ENCODE results near the gene GRIK5.

DNA sequence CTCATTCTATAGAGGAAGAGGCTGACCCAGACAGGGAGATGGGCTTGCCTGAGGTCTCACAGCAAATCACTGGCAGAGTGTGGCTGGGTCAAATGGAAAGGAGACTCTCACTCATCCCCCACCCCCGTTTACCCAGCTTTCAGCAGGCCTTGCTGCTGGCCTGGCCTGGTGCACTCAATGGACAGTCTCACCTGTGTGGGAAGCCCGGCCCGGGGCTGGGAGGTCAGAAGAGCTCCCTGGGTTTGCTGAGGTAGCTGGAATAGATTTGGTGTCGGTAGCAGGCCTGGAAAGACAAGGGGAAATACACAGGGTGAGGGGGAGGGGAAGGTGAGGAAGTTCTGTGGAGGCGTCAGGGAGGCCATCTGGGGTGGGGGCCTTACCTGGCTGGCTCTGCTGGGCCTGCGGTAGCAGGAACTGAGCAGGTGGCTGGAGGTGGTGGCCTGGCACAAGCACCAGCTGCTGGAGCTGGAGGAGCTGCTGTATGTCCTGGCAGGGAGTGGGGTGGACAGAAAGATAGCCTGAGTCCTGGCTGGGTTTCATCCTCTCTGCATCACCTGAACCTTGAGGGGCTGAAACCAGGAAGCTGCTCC is 29.4 kb upstream of the GRIK5 start:
- TF ChIP-seq POLR2A (IDR thresholded peaks at IDR 0.05; ENCODE audit: low read depth, low read length) (no peak), SPI1 (IDR thresholded peaks at IDR 0.05; ENCODE audit: low read depth, low read length) (no peak), PAX5 (IDR thresholded peaks at IDR 0.05; ENCODE audit: insufficient read depth, low read length, severe bottlenecking) (no peak), POLR2AphosphoS5 (IDR thresholded peaks at IDR 0.05; ENCODE audit: low read depth, low read length) (no peak), TAF1 (IDR thresholded peaks at IDR 0.05; ENCODE audit: low read depth, low read length) (no peak)

All from GM12891 (cell line).